Activated CD4-positive, alpha-beta T cell treated with anti-CD3 and anti-CD28 coated beads for 36 hours (primary cell): Measurements from ENCODE around the gene POLD3. TPM values are rescaled to one million over a fixed set of nuclear protein-coding genes. Genes with fewer than 3 reads are reported as not detected.
A peak's percentile ranks its signal among the peaks of the same experiment; 100 is the strongest.
"Not testable (repeated sequence)": the region's sequence is repeated elsewhere in the genome, so short reads cannot be mapped to it uniquely, and the experiment has no call there.

Source experiments
- ATAC-seq: fragments of 200-7000 bp; cut with Tn5 transposase; one replicate; pipeline ENCODE4 v1.10.0; 2021; ENCODE audit warnings: mild to moderate bottlenecking, moderate library complexity
- CTCF ChIA-PET: fragments of 350-600 bp; sonication (Branson Sonifier 250); formaldehyde crosslinking; loops from one replicate; lab custom pipeline; 2021; ENCODE audit warnings: antibody characterized with exemption; lab: Charles Lee
- POLR2A ChIA-PET: fragments of 350-600 bp; sonication (Branson Sonifier 250); formaldehyde crosslinking; loops from one replicate; lab custom pipeline; 2021; ENCODE audit warnings: antibody characterized with exemption, inconsistent platforms; lab: Charles Lee
- DNase-seq: peaks from one replicate; pipeline ENCODE4 v3.0.0-alpha.2; 2020
- H3K27ac Mint-ChIP-seq: one replicate; pipeline ENCODE4 v1.8.0; 2021; ENCODE audit warnings: mixed read lengths
- H3K27me3 Mint-ChIP-seq: one replicate; pipeline ENCODE4 v1.8.0; 2021; ENCODE audit warnings: mixed read lengths
- H3K36me3 Mint-ChIP-seq: one replicate; pipeline ENCODE4 v1.8.0; 2021; ENCODE audit warnings: low read depth, mixed read lengths
- H3K4me1 Mint-ChIP-seq: one replicate; pipeline ENCODE4 v1.8.0; 2021; ENCODE audit warnings: mixed read lengths
- H3K4me3 Mint-ChIP-seq: one replicate; pipeline ENCODE4 v1.8.0; 2021; ENCODE audit warnings: mild to moderate bottlenecking, moderate library complexity, mixed read lengths
- H3K9me3 Mint-ChIP-seq: one replicate; pipeline ENCODE4 v1.8.0; 2021; ENCODE audit warnings: low read depth, mixed read lengths
- intact Hi-C, 2 experiments: fragments of 100-400 bp; cut with DNase I in 1 of 2; cut with micrococcal nuclease in 1 of 2; formaldehyde crosslinking; loops; one replicate each; pipeline versions ENCODE4 v1.14.2 to v1.15.1; 2022 to 2024; cut with DNase I, micrococcal nuclease
- total RNA-seq, 2 experiments: library from RNA; stranded (reverse); gene quantifications; one replicate each; pipeline ENCODE4 v1.2.3, GENCODE V29; 2021

POLD3 gene
- total RNA-seq, 2 experiments from 2014 or later, result 70.0 to 79.8 TPM

DNA sequence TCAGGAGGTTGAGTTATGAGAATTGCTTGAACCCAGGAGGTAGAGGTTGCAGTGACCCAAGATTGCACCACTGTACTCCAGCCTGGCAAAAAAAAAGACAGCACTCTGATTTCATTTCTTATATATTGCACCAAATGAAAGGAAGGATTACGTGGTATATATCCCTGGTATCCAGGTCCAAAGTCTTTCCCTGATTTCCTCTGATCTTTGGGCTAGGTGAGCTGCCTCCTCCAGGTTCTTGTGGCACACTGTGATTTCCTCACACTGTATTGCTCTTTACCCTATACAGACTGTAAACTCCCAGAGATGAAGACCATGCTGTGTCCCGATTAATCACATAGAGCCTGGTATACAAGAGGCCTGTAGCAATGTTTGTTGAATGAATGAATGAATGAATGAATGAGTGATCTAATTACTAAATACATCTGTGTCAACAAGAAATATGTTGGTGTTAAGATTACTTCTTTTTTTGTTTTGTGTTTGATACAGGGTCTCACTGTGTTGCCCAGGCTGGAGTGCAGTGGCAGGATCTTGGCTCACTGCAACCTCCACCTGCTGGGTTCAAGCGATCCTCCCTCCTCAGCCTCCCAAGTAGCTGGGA is 9.3 kb upstream of the POLD3 start:
- Mint-ChIP-seq H3K9me3 (no peaks in the 10 kb centered on the region), H3K4me3 (no peak overlapping the region), H3K36me3 (no peaks in the 10 kb centered on the region), H3K4me1 (peaks cover 2% of the 10 kb centered on the region), H3K27me3 (no peaks in the 10 kb centered on the region), H3K27ac (no peak overlapping the region)
- intact Hi-C loops, result no loop called here
- ATAC-seq (no peak), DNase-seq (no peak)
- CTCF ChIA-PET, result interaction anchor here (0.7 to 1.5 kb wide), 2 partner anchors 17 to 159 kb away, joined by 3 to 4 read pairs; no protein-coding TSS in a partner anchor
- POLR2A ChIA-PET, result no interaction called here

DNA sequence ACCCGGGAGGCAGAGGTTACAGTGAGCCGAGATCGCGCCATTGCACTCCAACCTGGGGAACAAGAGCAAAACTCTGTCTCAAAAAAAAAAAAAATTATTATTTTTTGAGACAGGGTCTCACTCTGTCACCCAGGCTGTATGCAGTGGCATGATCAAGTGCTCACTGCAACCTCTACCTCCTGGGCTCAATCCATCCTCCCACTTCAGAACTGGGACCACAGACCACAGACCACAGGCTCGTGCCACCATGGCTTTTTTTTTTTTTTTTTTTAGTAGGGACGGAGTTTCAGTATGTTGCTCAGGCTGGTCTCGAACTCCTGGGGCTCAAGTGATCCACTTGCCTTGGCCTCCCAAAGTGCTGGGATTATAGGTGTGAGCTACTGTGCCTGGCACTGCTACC is 1.9 kb upstream of the POLD3 start:
- H3K9me3 Mint-ChIP-seq, H3K27ac Mint-ChIP-seq, ATAC-seq, POLR2A ChIA-PET, H3K27me3 Mint-ChIP-seq, H3K4me3 Mint-ChIP-seq: not testable (repeated sequence)
- Mint-ChIP-seq H3K36me3 (peaks cover 21% of the 10 kb centered on the region), H3K4me1 (peaks cover 27% of the 10 kb centered on the region)
- CTCF ChIA-PET, result interaction anchor here (0.7 kb wide), 1 partner anchor 126 kb away, joined by 3 read pairs; no protein-coding TSS in a partner anchor
- peak; percentile 7 for DNase-seq
- intact Hi-C loops, result loop anchor here (5.0 kb wide), 4 partner anchors 193 to 1852 kb away; partner anchors contain the start of genes FAM168A (in 1 of the 2), MRPL48 (in 1 of the 2) and PGM2L1 (in 1 of the 2)

- CTCF ChIA-PET, result interaction anchor here (0.9 to 1.5 kb wide), 2 partner anchors 9 to 202 kb away, joined by 3 to 5 read pairs; no protein-coding TSS in a partner anchor
- POLR2A ChIA-PET, result interaction anchor here (0.5 to 1.9 kb wide), 6 partner anchors 9 to 612 kb away, joined by 3 to 19 read pairs (median 7); partner anchors contain the start of genes C2CD3, LIPT2 and PPME1
- H3K9me3 Mint-ChIP-seq, result peaks cover 2% of the 10 kb centered on the region
- peaks cover 31% of the 10 kb centered on the region for H3K36me3 Mint-ChIP-seq
- no peaks in the 10 kb centered on the region for H3K27me3 Mint-ChIP-seq
- peak overlapping the region; percentile 96 for H3K27ac Mint-ChIP-seq
- H3K4me3 Mint-ChIP-seq, result peak overlapping the region; percentile 93
- ATAC-seq, result no peak
- DNase-seq, result no peak
- intact Hi-C loops, result loop anchor here (1.0 to 5.0 kb wide), 9 partner anchors 99 to 1850 kb away; partner anchors contain the start of genes LIPT2 (in 2 of the 2), PGM2L1 (in 2 of the 2), C2CD3 (in 1 of the 2) and COA4 (in 1 of the 2)
- H3K4me1 Mint-ChIP-seq, result peaks cover 27% of the 10 kb centered on the region
Measured at GRCh38 chr11:74592063-74592440, 330 bp upstream of the POLD3 start.

DNA sequence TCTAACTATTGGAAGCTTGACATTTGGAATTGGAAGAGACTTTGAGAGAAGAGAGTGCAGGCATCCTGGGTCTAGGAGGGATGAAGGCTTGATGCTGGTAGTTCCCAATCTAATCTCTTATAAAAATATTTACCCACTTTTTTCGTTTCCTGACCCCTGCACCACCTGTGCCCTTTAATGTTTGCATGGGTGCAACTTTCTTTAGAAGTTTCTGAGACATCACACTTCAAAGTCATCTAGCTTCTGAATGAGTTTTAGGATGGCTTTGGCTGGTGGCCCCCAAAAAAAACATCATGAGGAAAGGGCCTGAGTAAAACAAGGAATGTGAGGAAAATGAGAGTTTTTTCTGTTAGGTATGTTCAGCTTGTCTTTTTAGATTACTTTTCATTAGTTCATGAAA is 1.1 kb downstream of the POLD3 start:
- ChIA-PET CTCF (interaction anchor here (0.6 to 0.9 kb wide), 3 partner anchors 100 to 288 kb away, joined by 3 read pairs; no protein-coding TSS in a partner anchor), POLR2A (interaction anchor here (1.9 kb wide), 1 partner anchor 100 kb away, joined by 19 read pairs; the partner anchor contains the start of gene LIPT2)
- H3K27me3 Mint-ChIP-seq, result no peaks in the 10 kb centered on the region
- ATAC-seq (no peak), DNase-seq (no peak)
- peak overlapping the region; percentile 93 for H3K4me3 Mint-ChIP-seq
- H3K27ac Mint-ChIP-seq, result peak overlapping the region; percentile 96
- peaks cover 41% of the 10 kb centered on the region for H3K36me3 Mint-ChIP-seq
- intact Hi-C loops, result loop anchor here (1.0 to 5.0 kb wide), 7 partner anchors 155 to 1849 kb away; partner anchors contain the start of genes C2CD3 (in 1 of the 2), COA4 (in 1 of the 2), FAM168A (in 1 of the 2) and MRPL48 (in 1 of the 2)
- H3K4me1 Mint-ChIP-seq, result peaks cover 27% of the 10 kb centered on the region
- H3K9me3 Mint-ChIP-seq, result peaks cover 2% of the 10 kb centered on the region

DNA sequence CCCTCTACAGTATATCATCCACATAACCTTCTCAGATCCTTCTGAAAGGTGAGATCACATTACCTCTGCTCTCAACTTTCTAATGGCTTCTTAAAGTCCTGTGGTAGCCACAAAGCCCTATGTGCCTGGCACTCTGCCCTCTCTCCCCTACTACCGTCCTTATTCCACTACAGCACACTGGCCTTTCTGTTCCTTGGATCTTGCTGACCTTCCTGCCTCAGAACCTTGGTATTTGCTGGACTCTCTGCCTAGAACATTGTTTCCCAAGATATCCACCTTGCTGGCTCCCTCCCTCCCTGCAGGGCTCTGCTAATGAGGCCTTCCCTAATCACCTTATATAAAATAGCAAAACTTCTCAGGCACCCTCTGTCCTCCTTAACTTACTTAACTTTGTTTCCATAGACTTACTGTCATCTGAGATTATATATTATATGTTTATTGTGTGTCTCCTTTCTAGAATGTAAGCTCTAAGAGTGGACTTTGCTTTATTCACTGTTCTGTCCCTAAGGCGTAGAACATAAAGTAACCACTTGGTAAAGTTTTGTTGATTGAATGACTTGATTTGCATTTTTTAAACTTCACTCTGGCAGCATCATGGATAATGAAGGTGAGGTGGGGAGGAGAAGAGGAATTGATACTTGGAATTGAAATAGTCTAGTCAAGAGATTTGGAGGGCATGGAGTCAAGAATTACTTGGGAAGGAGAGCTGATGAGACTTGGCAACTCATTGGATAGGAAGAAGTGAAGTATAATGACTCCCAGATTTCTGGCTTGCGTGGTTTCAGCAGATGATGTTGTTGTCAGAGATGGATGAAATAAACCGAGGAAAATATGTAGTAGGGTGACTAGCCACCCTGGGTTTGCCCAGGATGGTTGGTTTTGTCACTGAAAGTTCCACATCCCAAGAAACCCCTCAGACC is 10.5 kb downstream of the POLD3 start:
- Mint-ChIP-seq H3K36me3 (peaks cover 27% of the 10 kb centered on the region), H3K4me1 (no peaks in the 10 kb centered on the region), H3K27ac (no peak overlapping the region), H3K27me3 (no peaks in the 10 kb centered on the region), H3K9me3 (no peaks in the 10 kb centered on the region), H3K4me3 (no peak overlapping the region)
- ATAC-seq (no peak), DNase-seq (no peak)
- POLR2A ChIA-PET, result no interaction called here
- intact Hi-C loops, result no loop called here
- CTCF ChIA-PET, result interaction anchor here (0.8 to 1.4 kb wide), 4 partner anchors 16 to 220 kb away, joined by 3 to 4 read pairs (median 4); no protein-coding TSS in a partner anchor

GRCh38 chr11:74603845-74604244 is 11.5 kb downstream of the POLD3 start:
- POLR2A ChIA-PET, result no interaction called here
- H3K27ac Mint-ChIP-seq, result no peak overlapping the region
- H3K4me3 Mint-ChIP-seq, result no peak overlapping the region
- no peaks in the 10 kb centered on the region for H3K9me3 Mint-ChIP-seq
- ATAC-seq, result no peak
- no peaks in the 10 kb centered on the region for H3K27me3 Mint-ChIP-seq
- H3K4me1 Mint-ChIP-seq, result no peaks in the 10 kb centered on the region
- intact Hi-C loops, result no loop called here
- no peak for DNase-seq
- H3K36me3 Mint-ChIP-seq, result peaks cover 24% of the 10 kb centered on the region
- CTCF ChIA-PET, result interaction anchor here (0.6 to 1.2 kb wide), 4 partner anchors 24 to 1094 kb away, joined by 3 read pairs; no protein-coding TSS in a partner anchor

DNA sequence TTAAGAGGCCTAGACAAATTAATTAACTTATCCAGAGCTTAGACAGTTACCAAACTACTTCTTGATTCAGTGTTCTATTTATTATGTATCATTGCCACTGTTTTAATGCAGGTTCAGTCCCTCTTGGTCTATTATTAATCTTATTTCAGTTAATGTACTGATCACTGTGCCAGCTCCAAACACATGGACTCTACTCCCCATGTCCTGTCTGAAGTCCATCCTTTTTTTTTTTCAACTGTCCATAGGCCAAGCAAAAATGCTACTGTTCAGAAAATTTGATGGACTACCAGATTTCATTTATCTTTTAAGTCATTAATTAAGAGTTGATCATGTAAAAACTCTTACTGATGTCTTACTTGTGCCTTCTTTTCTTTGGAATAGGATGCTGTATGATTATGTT is 11.9 kb downstream of the POLD3 start:
- H3K27ac Mint-ChIP-seq, result no peak overlapping the region
- no peaks in the 10 kb centered on the region for H3K27me3 Mint-ChIP-seq
- no peak for DNase-seq
- H3K9me3 Mint-ChIP-seq, result no peaks in the 10 kb centered on the region
- no peaks in the 10 kb centered on the region for H3K4me1 Mint-ChIP-seq
- CTCF ChIA-PET, result interaction anchor here (0.6 to 1.2 kb wide), 4 partner anchors 23 to 1095 kb away, joined by 3 read pairs; no protein-coding TSS in a partner anchor
- intact Hi-C loops, result no loop called here
- H3K36me3 Mint-ChIP-seq, result peaks cover 23% of the 10 kb centered on the region
- ATAC-seq, result no peak
- no peak overlapping the region for H3K4me3 Mint-ChIP-seq
- POLR2A ChIA-PET, result no interaction called here

DNA sequence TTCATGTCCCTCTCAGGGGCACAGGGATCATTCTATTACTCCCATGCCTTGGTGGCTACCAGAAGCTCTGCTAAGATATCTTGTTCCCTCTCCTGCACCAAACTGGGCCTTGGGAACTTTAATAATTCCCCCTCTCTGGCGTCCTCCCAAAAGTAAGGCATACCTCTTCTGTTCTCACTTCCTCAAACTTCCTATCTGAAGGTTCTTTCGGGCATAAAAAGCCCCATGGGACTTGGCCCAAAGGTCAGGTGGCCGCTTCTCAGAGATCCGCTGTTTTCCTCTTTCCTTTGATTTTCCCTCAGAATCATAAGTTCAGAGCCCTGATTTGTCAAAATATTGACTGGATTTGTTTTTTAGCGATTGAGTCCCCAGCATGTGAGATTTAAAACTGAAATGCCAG is 13.0 kb downstream of the POLD3 start:
- CTCF ChIA-PET, result no interaction called here
- Mint-ChIP-seq H3K4me3 (no peak overlapping the region), H3K36me3 (peaks cover 23% of the 10 kb centered on the region), H3K27me3 (no peaks in the 10 kb centered on the region), H3K9me3 (no peaks in the 10 kb centered on the region), H3K27ac (no peak overlapping the region), H3K4me1 (peaks cover 2% of the 10 kb centered on the region)
- no peak for DNase-seq
- intact Hi-C loops, result no loop called here
- POLR2A ChIA-PET, result no interaction called here
- ATAC-seq, result no peak

DNA sequence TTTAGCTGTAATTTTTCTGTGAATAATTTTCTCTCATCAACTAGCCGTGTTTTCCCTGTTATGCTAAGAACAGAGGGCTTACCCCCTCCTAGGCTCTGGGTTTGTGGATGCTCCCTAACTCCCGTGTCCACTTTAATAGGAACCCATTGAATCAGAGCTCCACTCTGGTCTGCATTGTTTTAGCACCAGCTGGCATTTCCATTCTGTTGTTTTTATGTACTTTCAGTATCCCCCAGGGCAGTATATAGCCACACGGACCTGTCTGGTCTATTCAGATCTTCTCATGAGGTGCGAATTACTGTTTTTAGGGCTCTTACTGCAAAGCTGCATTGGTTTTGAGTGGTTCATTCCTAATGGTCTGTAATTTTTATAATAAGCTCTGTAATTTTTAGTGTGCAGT is 16.0 kb downstream of the POLD3 start:
- no peak for DNase-seq
- H3K27ac Mint-ChIP-seq, result no peak overlapping the region
- H3K4me3 Mint-ChIP-seq, result no peak overlapping the region
- no peak for ATAC-seq
- H3K4me1 Mint-ChIP-seq, result peaks cover 2% of the 10 kb centered on the region
- H3K36me3 Mint-ChIP-seq, result peaks cover 43% of the 10 kb centered on the region
- POLR2A ChIA-PET, result no interaction called here
- intact Hi-C loops, result no loop called here
- no peaks in the 10 kb centered on the region for H3K9me3 Mint-ChIP-seq
- no peaks in the 10 kb centered on the region for H3K27me3 Mint-ChIP-seq
- CTCF ChIA-PET, result interaction anchor here (0.5 to 1.2 kb wide), 3 partner anchors 132 to 662 kb away, joined by 3 to 4 read pairs (median 3); no protein-coding TSS in a partner anchor

DNA sequence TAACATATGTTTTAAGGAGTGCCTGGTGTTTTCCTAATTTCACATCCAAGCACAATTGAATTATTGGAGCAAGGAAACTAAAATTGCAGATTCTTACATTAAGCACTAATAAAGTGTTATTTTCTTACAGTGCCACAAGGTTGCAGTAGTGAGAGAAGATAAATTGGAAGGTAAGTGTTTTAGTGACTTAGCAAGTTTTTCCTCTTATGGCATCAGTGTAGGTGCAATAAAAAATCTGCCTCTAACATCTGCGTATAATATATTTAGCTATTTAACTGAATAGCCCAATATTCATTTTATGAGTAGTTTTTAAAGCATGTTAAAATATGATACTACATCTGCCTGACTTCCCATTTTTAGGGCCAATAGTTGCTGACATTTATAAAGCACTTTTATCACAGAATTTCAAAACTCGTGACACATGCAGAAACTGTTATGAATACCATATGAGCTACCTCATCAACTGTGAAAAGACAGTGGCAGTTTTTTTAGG is 19.0 kb downstream of the POLD3 start:
- Mint-ChIP-seq H3K27me3 (no peaks in the 10 kb centered on the region), H3K4me1 (peaks cover 2% of the 10 kb centered on the region), H3K36me3 (peaks cover 35% of the 10 kb centered on the region), H3K27ac (no peak overlapping the region), H3K4me3 (no peak overlapping the region), H3K9me3 (no peaks in the 10 kb centered on the region)
- intact Hi-C loops, result no loop called here
- no peak for ATAC-seq
- CTCF ChIA-PET, result interaction anchor here (0.8 to 1.0 kb wide), 2 partner anchors 10 to 137 kb away, joined by 3 to 4 read pairs; partner anchors contain the start of gene RNF169
- POLR2A ChIA-PET, result no interaction called here
- no peak for DNase-seq

DNA sequence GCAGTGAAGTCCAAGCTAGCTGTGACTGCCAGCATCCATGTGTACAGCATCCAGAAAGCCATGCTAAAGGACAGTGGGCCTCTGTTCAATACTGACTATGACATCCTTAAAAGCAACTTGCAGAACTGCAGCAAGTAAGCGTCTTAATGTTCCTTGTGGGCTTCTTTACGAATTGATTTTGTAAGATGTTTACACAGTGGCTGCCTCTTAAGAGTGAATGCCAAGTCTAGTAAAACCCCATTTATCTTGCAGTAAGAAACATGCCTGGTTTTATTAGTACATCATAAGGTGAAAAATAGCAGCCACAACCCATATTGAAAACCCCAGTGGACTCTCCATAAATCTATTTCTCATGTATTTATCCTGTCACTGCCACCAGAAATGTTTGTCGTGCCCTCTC is 20.5 kb downstream of the POLD3 start:
- Mint-ChIP-seq H3K27ac (no peak overlapping the region), H3K36me3 (peaks cover 43% of the 10 kb centered on the region), H3K9me3 (no peaks in the 10 kb centered on the region), H3K4me3 (no peak overlapping the region), H3K27me3 (no peaks in the 10 kb centered on the region), H3K4me1 (peaks cover 2% of the 10 kb centered on the region)
- ATAC-seq, result no peak
- intact Hi-C loops, result no loop called here
- DNase-seq, result no peak
- ChIA-PET CTCF (no interaction called here), POLR2A (no interaction called here)
